ENCODE data around the gene CDKN2B-AS1.
"Not testable (repeated sequence)": the region's sequence is repeated elsewhere in the genome, so short reads cannot be mapped to it uniquely, and the experiment has no call there.

Gene CDKN2B-AS1

GRCh38 chr9:21994556-21995005 lies at the start of gene CDKN2B-AS1:
Gene CDKN2B-AS1 (plus strand): TSS chr9:21994791.
- DNase-seq: peak; percentile 39

- DNase-seq: no peak
Observed at GRCh38 chr9:21945606-21946005, 49.0 kb upstream of the CDKN2B-AS1 start.

DNA sequence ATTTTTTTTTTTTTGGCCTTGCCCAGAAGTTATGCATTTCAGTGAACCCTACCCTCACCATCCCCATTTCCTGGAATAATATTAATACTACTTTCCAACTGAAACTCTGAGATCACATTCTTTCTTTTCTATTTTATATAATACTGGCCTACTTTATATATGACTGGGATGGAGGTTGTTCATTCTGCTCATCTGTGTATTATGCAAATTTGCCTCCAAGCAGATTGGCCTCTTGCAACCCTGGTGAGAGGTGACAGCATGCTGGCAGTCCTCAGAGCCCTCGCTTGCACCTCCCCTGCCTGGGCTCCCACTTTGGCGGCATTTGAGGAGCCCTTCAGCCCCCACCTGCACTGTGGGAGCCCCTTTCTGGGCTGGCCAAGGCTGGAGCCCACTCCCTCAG lies 35.8 kb upstream of the CDKN2B-AS1 start:
- no peak for DNase-seq

DNA sequence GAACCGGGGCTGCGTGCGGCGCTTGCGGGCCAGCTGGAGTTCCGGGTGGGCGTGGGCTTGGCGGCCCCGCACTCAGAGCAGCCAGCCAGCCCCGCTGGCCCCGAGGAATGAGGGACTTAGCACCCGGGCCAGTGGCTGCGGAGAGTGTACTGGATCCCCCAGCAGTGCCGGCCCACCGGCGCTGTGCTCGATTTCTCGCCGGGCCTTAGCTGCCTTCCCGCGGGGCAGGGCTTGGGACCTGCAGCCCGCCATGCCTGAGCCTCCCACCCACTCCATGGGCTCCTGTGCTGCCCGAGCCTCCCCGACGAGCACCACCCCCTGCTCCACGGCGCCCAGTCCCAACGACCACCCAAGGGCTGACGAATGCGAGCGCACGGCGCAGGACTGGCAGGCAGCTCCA lies 35.3 kb upstream of the CDKN2B-AS1 start:
- not testable (repeated sequence) for DNase-seq

- DNase-seq: no peak
Observed at GRCh38 chr9:21961569-21961968, 33.0 kb upstream of the CDKN2B-AS1 start.

DNA sequence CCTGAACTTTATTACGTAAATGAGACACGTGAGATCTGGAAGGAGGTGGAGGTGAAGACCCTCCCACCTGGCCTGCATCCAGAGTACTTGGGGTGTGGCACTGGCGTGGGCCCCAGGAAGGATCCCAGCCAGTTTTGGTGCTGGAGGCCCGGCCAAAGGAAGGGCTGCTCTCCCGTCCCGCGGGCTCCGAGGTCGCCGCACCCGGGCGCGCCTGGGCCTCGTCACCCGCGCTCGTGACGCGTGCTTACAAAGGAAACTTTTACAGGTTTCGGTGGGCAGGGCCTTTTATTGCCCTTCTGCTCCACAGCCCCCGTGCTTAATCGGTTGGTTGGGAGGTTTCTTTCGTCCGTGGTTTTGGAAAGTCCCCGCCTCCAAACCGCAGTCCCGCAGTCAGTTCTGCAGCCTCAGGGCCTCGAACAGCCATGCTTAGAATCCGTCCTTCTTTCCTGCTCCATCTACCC lies 29.6 kb upstream of the CDKN2B-AS1 start:
- DNase-seq: no peak

DNA sequence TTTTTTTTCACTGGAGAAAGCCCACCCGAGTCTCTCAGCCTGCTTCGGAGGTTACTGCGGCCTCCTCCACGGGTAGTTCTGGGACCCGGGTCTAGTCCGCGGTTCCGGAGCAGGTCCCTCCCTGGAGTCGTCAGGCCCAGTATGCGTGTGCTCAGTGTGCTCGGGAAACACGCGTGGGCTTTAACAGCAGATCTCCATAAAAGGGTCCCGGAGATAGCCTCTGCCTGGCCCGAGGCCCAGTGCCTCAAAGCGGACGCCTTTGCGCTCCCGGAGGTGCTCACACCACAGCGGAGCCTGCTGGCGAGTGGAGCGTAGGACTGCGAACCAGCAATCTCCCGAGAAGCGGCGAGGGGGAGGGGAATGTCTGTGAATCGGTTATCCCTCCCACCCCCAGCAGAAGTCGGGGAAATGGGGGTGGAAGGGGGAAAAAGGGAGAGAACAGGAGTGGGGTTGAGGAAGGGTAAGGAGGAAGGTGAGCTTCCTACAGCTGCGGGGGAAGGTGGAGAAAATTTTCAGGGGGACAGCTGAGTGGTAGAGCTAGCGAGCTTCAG lies 29.1 kb upstream of the CDKN2B-AS1 start:
- DNase-seq: peak; percentile 23

- no peak for DNase-seq
Observed at GRCh38 chr9:21966140-21966851, 28.3 kb upstream of the CDKN2B-AS1 start.

GRCh38 chr9:21967169-21967568 lies 27.4 kb upstream of the CDKN2B-AS1 start:
- DNase-seq: no peak

- no peak for DNase-seq
Observed at GRCh38 chr9:21967702-21968101, 26.9 kb upstream of the CDKN2B-AS1 start.

GRCh38 chr9:21968331-21969010 lies 26.1 kb upstream of the CDKN2B-AS1 start:
- no peak for DNase-seq

- no peak for DNase-seq
Observed at GRCh38 chr9:21969011-21969940, 25.3 kb upstream of the CDKN2B-AS1 start.

DNA sequence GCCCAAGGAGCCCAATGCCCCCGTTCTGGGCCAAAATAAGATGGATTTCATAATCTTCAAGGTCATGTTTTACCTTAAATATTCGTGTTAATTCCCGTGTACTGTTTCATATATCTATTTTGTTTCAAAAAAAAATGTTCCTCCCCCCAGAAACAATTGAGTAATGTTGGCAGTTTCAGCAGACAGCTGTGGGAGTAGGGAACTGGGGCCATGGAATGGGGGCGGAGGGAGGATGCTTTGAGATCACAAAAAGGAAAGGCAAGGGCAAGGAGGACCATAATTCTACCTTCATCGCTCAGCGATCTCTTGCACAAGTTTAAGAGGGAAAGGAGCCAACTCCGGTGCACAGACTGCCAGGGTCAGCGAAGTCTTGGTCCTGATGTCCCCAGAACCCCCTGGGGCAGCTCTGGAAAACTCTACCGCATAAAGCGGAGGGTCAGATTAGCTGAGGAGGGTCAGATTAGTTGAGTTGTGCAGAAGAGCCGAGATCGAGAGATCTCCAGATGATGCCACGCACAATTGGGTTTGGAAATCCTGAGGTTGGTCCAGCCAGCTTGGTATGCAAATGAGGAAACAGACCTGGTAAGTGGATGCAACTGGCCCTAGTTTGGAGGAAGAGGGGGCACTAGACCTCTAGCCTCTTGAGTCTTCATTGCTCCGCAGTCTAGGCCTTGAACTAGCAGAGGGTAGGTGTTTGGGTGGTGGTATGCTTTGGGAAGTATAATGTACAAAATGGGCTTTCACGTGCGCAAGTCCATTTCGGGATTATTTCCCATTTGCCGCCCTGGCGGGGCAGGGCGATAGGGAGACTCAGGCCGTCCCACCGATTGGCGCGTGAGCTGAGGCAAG lies 24.4 kb upstream of the CDKN2B-AS1 start:
- DNase-seq: no peak

GRCh38 chr9:21970800-21971640 lies 23.6 kb upstream of the CDKN2B-AS1 start:
- DNase-seq: no peak

DNA sequence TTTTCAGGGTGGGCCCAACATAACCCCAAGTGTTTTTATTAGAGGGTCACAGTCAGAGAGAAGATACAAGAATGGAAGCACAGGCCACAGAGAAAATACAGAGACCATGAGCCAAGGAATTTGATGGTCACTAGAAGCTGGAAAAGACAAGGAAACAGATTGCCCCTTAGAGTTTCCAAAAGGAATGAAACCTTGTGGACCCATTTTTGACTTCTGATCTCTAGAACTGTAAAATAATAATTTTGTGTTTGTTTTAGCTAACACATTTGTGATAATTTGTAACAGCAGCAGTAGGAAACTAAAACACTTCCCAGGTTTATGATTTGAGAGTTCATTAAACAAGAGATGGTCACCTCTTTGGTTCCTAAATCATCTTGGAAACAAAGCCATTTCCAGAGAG lies 22.2 kb upstream of the CDKN2B-AS1 start:
- DNase-seq: no peak

- no peak for DNase-seq
Observed at GRCh38 chr9:21974343-21974721, 20.3 kb upstream of the CDKN2B-AS1 start.

DNA sequence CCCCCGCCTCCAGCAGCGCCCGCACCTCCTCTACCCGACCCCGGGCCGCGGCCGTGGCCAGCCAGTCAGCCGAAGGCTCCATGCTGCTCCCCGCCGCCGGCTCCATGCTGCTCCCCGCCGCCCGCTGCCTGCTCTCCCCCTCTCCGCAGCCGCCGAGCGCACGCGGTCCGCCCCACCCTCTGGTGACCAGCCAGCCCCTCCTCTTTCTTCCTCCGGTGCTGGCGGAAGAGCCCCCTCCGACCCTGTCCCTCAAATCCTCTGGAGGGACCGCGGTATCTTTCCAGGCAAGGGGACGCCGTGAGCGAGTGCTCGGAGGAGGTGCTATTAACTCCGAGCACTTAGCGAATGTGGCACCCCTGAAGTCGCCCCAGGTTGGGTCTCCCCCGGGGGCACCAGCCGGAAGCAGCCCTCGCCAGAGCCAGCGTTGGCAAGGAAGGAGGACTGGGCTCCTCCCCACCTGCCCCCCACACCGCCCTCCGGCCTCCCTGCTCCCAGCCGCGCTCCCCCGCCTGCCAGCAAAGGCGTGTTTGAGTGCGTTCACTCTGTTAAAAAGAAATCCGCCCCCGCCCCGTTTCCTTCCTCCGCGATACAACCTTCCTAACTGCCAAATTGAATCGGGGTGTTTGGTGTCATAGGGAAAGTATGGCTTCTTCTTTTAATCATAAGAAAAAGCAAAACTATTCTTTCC lies 19.7 kb upstream of the CDKN2B-AS1 start:
- no peak for DNase-seq

DNA sequence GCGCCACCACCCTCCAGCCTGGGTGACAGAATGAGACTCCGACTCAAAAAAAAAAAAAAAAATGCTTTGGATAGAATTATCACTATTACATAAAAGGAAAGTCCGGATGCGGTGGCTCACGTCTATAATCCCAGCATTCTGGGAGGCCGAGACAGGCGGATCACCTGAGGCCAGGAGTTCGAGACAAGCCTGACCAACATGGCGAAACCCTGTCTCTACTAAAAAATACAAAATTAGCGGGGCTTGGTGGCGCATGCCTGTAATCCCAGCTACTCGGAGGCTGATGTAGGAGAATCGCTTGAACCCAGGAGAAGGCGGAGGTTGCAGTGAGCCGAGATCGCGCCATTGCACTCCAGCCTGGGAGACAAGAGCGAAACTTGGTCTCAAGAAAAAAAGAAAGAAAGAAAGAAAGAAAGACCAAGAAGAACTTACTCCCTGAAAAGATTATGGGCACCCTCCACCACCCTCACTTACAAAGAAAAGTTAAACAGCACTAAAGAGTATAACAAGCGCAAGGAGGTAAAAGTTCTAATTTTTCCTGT lies 18.2 kb upstream of the CDKN2B-AS1 start:
- DNase-seq: no peak

DNA sequence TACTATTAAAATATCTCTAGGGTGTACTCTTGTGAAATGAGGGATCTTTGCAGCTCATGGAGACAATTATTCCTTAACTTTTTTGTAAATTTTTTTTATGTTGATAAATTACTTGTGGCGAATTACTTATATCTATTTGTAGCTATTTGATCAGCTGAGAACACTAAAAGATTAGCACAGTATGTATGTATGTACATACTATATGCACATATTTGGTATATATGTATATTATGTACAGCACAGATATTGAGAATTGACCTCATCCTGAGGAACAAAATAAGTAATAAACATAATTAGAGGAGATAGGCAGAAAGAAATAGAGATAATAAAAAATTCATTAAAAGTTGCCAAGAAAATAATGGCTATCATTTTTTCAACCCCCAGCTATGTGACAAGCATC lies 12.2 kb upstream of the CDKN2B-AS1 start:
- no peak for DNase-seq

Measured in KG1 (cell line).